GM23338 (cell line): ENCODE data around the gene CLSTN2. TPM values are rescaled to one million over a fixed set of nuclear protein-coding genes. Genes with fewer than 3 reads are reported as not detected.

Experiments used
- ATAC-seq: fragments of 200-7000 bp; cut with Tn5 transposase; 3 replicates; pipeline ENCODE4 v1.9.1; 2020
- DNase-seq: peaks from one replicate; pipeline ENCODE4 v3.0.0-alpha.2; 2015; ENCODE audit warnings: low spot score
- H2AFZ ChIP-seq: fragments of 200-600 bp; sonication (generic); 2 replicates; pipeline ENCODE4 v1.8.0; 2016; ENCODE audit warnings: antibody characterized with exemption, mild to moderate bottlenecking, moderate library complexity
- H3F3A ChIP-seq: fragments of 200-600 bp; sonication (generic); replicated peaks from 2 replicates; pipeline ENCODE4 v1.8.0; 2017; ENCODE audit warnings: antibody characterized with exemption, mixed run types, low read depth
- H3K27ac ChIP-seq: fragments of 200-600 bp; sonication (generic); 2 replicates; pipeline ENCODE4 v1.6.1; 2016; ENCODE audit warnings: low read depth
- H3K27me3 ChIP-seq: fragments of 200-600 bp; sonication (generic); 2 replicates; pipeline ENCODE4 v1.8.0; 2016; ENCODE audit warnings: mild to moderate bottlenecking, mixed run types, moderate library complexity; ENCODE audit not compliant: insufficient read depth
- H3K36me3 ChIP-seq: fragments of 200-600 bp; sonication (generic); 2 replicates; pipeline ENCODE4 v1.8.0; 2016; ENCODE audit warnings: mild to moderate bottlenecking; ENCODE audit not compliant: insufficient read depth
- H3K4me1 ChIP-seq: fragments of 200-600 bp; sonication (generic); 2 replicates; pipeline ENCODE4 v1.8.0; 2016; ENCODE audit warnings: mild to moderate bottlenecking, moderate library complexity; ENCODE audit not compliant: insufficient read depth
- H3K4me2 ChIP-seq: fragments of 200-600 bp; sonication (generic); 2 replicates; pipeline ENCODE4 v1.7.1; 2017; ENCODE audit warnings: mixed run types
- H3K4me3 ChIP-seq: fragments of 200-600 bp; sonication (generic); 2 replicates; pipeline ENCODE4 v1.6.1; 2016; ENCODE audit warnings: mixed run types
- H3K79me2 ChIP-seq: fragments of 200-600 bp; sonication (generic); replicated peaks from 2 replicates; pipeline ENCODE4 v1.8.0; 2017; ENCODE audit warnings: mild to moderate bottlenecking; ENCODE audit not compliant: insufficient read depth
- H3K9me2 ChIP-seq: fragments of 200-600 bp; sonication (generic); 2 replicates; pipeline ENCODE4 v1.8.0; 2017; ENCODE audit not compliant: insufficient read depth
- H4K20me1 ChIP-seq: fragments of 200-600 bp; sonication (generic); replicated peaks from 2 replicates; pipeline ENCODE4 v1.8.0; 2017; ENCODE audit warnings: mild to moderate bottlenecking; ENCODE audit not compliant: insufficient read depth
- H3K27ac Mint-ChIP-seq: 2 replicates; pipeline ENCODE4 v1.8.0; 2020; ENCODE audit warnings: inconsistent platforms, mild to moderate bottlenecking, moderate library complexity, mixed read lengths
- H3K27me3 Mint-ChIP-seq: 3 replicates; pipeline ENCODE4 v1.8.0; 2022; ENCODE audit warnings: low read depth, mild to moderate bottlenecking, moderate library complexity, mixed read lengths, inconsistent platforms; ENCODE audit not compliant: insufficient read depth, poor library complexity
- H3K36me3 Mint-ChIP-seq: 3 replicates; pipeline ENCODE4 v1.8.0; 2021; ENCODE audit warnings: low read depth, mild to moderate bottlenecking, inconsistent platforms, moderate library complexity, mixed read lengths
- H3K4me1 Mint-ChIP-seq: 3 replicates; pipeline ENCODE4 v1.8.0; 2020; ENCODE audit warnings: mild to moderate bottlenecking, inconsistent platforms, mixed read lengths
- H3K4me3 Mint-ChIP-seq: 3 replicates; pipeline ENCODE4 v1.8.0; 2021; ENCODE audit warnings: moderate library complexity, mild to moderate bottlenecking, inconsistent platforms, mixed read lengths
- H3K9me3 Mint-ChIP-seq: 3 replicates; pipeline ENCODE4 v1.8.0; 2020; ENCODE audit warnings: moderate library complexity, mild to moderate bottlenecking, inconsistent platforms, mixed read lengths
- EZH2 ChIP-seq: fragments of 200-600 bp; sonication (generic); IDR thresholded peaks from one replicate; pipeline ENCODE4 v1.8.0; 2017; ENCODE audit warnings: antibody characterized with exemption, mild to moderate bottlenecking, low read depth; ENCODE audit not compliant: unreplicated experiment
- EZH2phosphoT487 ChIP-seq: fragments of 200-600 bp; sonication (generic); IDR thresholded peaks from one replicate; pipeline ENCODE4 v1.8.1; 2018; ENCODE audit warnings: antibody characterized with exemption; ENCODE audit not compliant: unreplicated experiment
- JUNB ChIP-seq: IDR thresholded peaks from one replicate; pipeline ENCODE4 v1.6.1; 2016; ENCODE audit warnings: antibody characterized with exemption; ENCODE audit not compliant: unreplicated experiment
- NANOG ChIP-seq: IDR thresholded peaks from 2 replicates; pipeline ENCODE4 v1.6.1; 2016; ENCODE audit warnings: antibody characterized with exemption, borderline replicate concordance
- STAT1 ChIP-seq: IDR thresholded peaks from one replicate; pipeline ENCODE4 v1.6.1; 2016; ENCODE audit warnings: antibody characterized with exemption; ENCODE audit not compliant: unreplicated experiment
- ZNF331 ChIP-seq: fragments of 250-450 bp; sonication (Bioruptor Pico); IDR thresholded peaks from 2 replicates; pipeline ENCODE4 v1.5.0; 2020; ENCODE audit warnings: low read depth, mild to moderate bottlenecking, moderate library complexity
- polyA plus RNA-seq: library from polyadenylated mRNA; unstranded; fragments of >200 nt; fragmentation: Nextera tagmentation; extraction: Ambion mirVana; gene quantifications from 2 replicates; pipeline ENCODE4 v1.2.1, GENCODE V29; 2016
- total RNA-seq: library from RNA; depleted of rRNA; stranded (reverse); fragments of >200 nt; shearing (Covaris generic); gene quantifications from 2 replicates; pipeline ENCODE4 v1.2.3, GENCODE V29; 2014
- TF ChIP-seq, protein P1 (sequence below): IDR thresholded peaks from 2 replicates; pipeline ENCODE4 v1.6.1; 2016; ENCODE audit warnings: antibody characterized with exemption
- TF ChIP-seq, protein P2 (sequence below), 2 experiments: fragments of 200-600 bp in 1 of 2; sonication (generic) in 1 of 2; conservative IDR thresholded peaks; 2 replicates each; pipeline versions ENCODE4 v1.5.1 to v1.6.1; 2016 to 2017; ENCODE audit warnings: antibody characterized with exemption in 2 of 2, low read depth in 2 of 2, mild to moderate bottlenecking in 2 of 2, moderate library complexity in 1 of 2
- TF ChIP-seq, protein P3 (sequence below): fragments of 250-450 bp; sonication (Bioruptor Pico); IDR thresholded peaks from 2 replicates; pipeline ENCODE4 v1.5.0; 2020; ENCODE audit warnings: mild to moderate bottlenecking, moderate library complexity

Gene CLSTN2
- total and polyA plus RNA-seq, 2 experiments from 2014 or later = 0.11 to 0.83 TPM

DNA sequence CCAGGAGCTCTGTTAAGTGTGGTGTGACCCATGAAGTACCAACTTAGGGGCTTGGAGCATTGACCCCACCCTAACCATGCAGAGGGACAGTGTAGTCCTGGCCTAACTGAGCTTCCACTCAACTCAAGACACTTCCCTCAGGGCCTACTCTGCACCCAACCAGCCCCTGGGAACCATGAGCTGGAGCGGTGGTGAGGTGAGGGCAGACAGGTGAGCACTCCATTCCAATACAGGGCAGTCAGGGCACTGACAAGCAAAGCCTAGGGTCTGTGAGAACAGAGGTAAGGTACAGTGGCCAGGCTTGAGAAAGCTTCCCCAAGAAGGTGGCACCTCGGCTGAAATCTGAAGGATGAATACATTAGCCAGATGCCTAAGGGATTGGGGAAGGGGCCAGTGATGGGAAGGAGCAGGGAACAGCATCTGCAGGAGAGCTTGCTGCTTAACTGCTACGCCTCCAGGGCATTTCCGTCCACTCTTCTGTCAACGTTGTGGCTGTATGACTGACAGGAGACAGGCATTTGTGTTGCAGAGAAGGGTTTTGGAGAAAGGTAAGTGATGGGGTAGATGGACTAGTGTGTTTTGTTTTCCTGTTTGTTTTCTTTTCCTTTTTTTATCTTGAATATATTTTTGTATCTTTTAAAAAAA is 499.4 kb downstream of the CLSTN2 start:
- DNase-seq (no peak), ATAC-seq (no peak)
- Histone ChIP-seq H3K9me2 (0 out of 2 replicates have a peak, but pooled peaks cover 7% of the 10 kb centered on the region), H3K27ac (no peak overlapping the region), H2AFZ (no peak overlapping the region), H3K27me3 (no peaks in the 10 kb centered on the region), H3K4me2 (no peak overlapping the region), H3K4me1 (no peaks in the 10 kb centered on the region), H3F3A (no peaks in the 10 kb centered on the region), H3K79me2 (no peaks in the 10 kb centered on the region), H4K20me1 (no peaks in the 10 kb centered on the region), H3K36me3 (no peaks in the 10 kb centered on the region), H3K4me3 (no peak overlapping the region)
- Mint-ChIP-seq H3K27me3 (no peaks in the 10 kb centered on the region), H3K9me3 (no peaks in the 10 kb centered on the region), H3K4me3 (no peak overlapping the region), H3K27ac (no peak overlapping the region), H3K36me3 (no peaks in the 10 kb centered on the region), H3K4me1 (no peaks in the 10 kb centered on the region)
- TF ChIP-seq, protein P1, sequence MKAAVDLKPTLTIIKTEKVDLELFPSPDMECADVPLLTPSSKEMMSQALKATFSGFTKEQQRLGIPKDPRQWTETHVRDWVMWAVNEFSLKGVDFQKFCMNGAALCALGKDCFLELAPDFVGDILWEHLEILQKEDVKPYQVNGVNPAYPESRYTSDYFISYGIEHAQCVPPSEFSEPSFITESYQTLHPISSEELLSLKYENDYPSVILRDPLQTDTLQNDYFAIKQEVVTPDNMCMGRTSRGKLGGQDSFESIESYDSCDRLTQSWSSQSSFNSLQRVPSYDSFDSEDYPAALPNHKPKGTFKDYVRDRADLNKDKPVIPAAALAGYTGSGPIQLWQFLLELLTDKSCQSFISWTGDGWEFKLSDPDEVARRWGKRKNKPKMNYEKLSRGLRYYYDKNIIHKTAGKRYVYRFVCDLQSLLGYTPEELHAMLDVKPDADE = no peak
- TF ChIP-seq STAT1 (no peak), NANOG (no peak), EZH2 (no peak), ZNF331 (CRISPR knock-in tag) (no peak)
- TF ChIP-seq, protein P2, sequence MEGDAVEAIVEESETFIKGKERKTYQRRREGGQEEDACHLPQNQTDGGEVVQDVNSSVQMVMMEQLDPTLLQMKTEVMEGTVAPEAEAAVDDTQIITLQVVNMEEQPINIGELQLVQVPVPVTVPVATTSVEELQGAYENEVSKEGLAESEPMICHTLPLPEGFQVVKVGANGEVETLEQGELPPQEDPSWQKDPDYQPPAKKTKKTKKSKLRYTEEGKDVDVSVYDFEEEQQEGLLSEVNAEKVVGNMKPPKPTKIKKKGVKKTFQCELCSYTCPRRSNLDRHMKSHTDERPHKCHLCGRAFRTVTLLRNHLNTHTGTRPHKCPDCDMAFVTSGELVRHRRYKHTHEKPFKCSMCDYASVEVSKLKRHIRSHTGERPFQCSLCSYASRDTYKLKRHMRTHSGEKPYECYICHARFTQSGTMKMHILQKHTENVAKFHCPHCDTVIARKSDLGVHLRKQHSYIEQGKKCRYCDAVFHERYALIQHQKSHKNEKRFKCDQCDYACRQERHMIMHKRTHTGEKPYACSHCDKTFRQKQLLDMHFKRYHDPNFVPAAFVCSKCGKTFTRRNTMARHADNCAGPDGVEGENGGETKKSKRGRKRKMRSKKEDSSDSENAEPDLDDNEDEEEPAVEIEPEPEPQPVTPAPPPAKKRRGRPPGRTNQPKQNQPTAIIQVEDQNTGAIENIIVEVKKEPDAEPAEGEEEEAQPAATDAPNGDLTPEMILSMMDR (conservative IDR thresholded peaks at IDR 0.05; ENCODE audit: low read depth in 2 of 2) = no peak

DNA sequence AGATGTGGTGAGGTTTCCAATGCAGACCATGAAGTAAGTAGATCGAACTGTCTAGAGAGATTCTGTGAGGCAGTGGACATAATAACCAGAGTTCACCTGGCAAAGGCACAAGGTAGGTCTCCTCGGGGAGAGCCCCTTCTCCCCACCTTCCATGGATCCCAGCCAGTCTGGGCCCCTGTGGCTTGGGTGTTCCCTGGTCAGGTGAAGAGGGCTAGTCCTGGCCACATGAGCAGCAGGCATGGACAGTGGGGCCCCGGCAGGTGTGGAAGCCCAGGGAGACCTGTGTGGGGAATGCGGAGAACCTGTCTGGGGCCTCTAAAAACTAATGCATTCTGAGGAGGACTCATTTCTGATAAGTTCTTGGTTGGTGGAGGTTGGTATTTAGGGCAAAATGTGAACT is 501.4 kb downstream of the CLSTN2 start:
- H3K36me3 Mint-ChIP-seq = no peaks in the 10 kb centered on the region
- H3K27ac Mint-ChIP-seq = no peak overlapping the region
- TF ChIP-seq JUNB (no peak), ZNF331 (CRISPR knock-in tag) (no peak), EZH2phosphoT487 (no peak), STAT1 (no peak)
- TF ChIP-seq, protein P3, sequence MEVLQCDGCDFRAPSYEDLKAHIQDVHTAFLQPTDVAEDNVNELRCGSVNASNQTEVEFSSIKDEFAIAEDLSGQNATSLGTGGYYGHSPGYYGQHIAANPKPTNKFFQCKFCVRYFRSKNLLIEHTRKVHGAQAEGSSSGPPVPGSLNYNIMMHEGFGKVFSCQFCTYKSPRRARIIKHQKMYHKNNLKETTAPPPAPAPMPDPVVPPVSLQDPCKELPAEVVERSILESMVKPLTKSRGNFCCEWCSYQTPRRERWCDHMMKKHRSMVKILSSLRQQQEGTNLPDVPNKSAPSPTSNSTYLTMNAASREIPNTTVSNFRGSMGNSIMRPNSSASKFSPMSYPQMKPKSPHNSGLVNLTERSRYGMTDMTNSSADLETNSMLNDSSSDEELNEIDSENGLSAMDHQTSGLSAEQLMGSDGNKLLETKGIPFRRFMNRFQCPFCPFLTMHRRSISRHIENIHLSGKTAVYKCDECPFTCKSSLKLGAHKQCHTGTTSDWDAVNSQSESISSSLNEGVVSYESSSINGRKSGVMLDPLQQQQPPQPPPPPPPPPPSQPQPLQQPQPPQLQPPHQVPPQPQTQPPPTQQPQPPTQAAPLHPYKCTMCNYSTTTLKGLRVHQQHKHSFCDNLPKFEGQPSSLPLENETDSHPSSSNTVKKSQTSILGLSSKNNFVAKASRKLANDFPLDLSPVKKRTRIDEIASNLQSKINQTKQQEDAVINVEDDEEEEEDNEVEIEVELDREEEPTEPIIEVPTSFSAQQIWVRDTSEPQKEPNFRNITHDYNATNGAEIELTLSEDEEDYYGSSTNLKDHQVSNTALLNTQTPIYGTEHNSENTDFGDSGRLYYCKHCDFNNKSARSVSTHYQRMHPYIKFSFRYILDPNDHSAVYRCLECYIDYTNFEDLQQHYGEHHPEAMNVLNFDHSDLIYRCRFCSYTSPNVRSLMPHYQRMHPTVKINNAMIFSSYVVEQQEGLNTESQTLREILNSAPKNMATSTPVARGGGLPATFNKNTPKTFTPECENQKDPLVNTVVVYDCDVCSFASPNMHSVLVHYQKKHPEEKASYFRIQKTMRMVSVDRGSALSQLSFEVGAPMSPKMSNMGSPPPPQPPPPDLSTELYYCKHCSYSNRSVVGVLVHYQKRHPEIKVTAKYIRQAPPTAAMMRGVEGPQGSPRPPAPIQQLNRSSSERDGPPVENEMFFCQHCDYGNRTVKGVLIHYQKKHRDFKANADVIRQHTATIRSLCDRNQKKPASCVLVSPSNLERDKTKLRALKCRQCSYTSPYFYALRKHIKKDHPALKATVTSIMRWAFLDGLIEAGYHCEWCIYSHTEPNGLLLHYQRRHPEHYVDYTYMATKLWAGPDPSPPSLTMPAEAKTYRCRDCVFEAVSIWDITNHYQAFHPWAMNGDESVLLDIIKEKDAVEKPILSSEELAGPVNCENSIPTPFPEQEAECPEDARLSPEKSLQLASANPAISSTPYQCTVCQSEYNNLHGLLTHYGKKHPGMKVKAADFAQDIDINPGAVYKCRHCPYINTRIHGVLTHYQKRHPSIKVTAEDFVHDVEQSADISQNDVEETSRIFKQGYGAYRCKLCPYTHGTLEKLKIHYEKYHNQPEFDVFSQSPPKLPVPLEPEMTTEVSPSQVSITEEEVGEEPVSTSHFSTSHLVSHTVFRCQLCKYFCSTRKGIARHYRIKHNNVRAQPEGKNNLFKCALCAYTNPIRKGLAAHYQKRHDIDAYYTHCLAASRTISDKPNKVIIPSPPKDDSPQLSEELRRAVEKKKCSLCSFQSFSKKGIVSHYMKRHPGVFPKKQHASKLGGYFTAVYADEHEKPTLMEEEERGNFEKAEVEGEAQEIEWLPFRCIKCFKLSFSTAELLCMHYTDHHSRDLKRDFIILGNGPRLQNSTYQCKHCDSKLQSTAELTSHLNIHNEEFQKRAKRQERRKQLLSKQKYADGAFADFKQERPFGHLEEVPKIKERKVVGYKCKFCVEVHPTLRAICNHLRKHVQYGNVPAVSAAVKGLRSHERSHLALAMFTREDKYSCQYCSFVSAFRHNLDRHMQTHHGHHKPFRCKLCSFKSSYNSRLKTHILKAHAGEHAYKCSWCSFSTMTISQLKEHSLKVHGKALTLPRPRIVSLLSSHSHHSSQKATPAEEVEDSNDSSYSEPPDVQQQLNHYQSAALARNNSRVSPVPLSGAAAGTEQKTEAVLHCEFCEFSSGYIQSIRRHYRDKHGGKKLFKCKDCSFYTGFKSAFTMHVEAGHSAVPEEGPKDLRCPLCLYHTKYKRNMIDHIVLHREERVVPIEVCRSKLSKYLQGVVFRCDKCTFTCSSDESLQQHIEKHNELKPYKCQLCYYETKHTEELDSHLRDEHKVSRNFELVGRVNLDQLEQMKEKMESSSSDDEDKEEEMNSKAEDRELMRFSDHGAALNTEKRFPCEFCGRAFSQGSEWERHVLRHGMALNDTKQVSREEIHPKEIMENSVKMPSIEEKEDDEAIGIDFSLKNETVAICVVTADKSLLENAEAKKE (CRISPR knock-in tag) = no peak
- TF ChIP-seq, protein P2 (conservative IDR thresholded peaks at IDR 0.05; ENCODE audit: low read depth in 2 of 2) = no peak

More for the DNA sequence above, 501.4 kb downstream of the CLSTN2 start:
- Histone ChIP-seq H3K36me3 (no peaks in the 10 kb centered on the region), H3K4me1 (no peaks in the 10 kb centered on the region), H3K9me2 (peaks cover 7% of the 10 kb centered on the region; the same call in 1 of the 2 replicates), H3K4me2 (no peak overlapping the region), H3K27ac (no peak overlapping the region), H3K4me3 (no peak overlapping the region), H3K79me2 (no peaks in the 10 kb centered on the region), H2AFZ (0 out of 2 replicates have a peak overlapping the region, but pooled peaks have one; percentile 18), H3F3A (no peaks in the 10 kb centered on the region), H4K20me1 (no peaks in the 10 kb centered on the region), H3K27me3 (no peaks in the 10 kb centered on the region)
- no peaks in the 10 kb centered on the region for H3K9me3 Mint-ChIP-seq
- no peaks in the 10 kb centered on the region for H3K27me3 Mint-ChIP-seq
- ATAC-seq (no peak), DNase-seq (no peak)
- no peaks in the 10 kb centered on the region for H3K4me1 Mint-ChIP-seq
- no peak overlapping the region for H3K4me3 Mint-ChIP-seq
